HepG2 (cell line): ENCODE results near the gene HPCAL1. TPM values are rescaled to one million over a fixed set of nuclear protein-coding genes. Genes with fewer than 3 reads are reported as not detected.
A peak's percentile ranks its signal among the peaks of the same experiment; 100 is the strongest.

Experiments used
- GABPA ChIP-seq, 2 experiments: IDR thresholded peaks; 2 replicates each; pipeline ENCODE4 v1.6.1; 2011 to 2016; ENCODE audit warnings: low read depth in 2 of 2, low read length in 1 of 2, missing biosample characterization in 1 of 2, missing genetic modification characterization in 1 of 2
- HNF4G ChIP-seq, 2 experiments: sonication (generic) in 1 of 2; formaldehyde crosslinking in 1 of 2; IDR thresholded peaks; 2 replicates each; pipeline versions ENCODE4 v1.4.0 to v1.6.1; 2011 to 2020; ENCODE audit warnings: borderline replicate concordance in 2 of 2, low read depth in 2 of 2, mild to moderate bottlenecking in 2 of 2, low read length in 1 of 2, missing genetic modification reagents in 1 of 2, moderate library complexity in 1 of 2
- KLF6 ChIP-seq: IDR thresholded peaks from 2 replicates; pipeline ENCODE4 v1.8.0; 2016; ENCODE audit warnings: missing biosample characterization, missing genetic modification reagents
- TAF1 ChIP-seq: sonication (generic); formaldehyde crosslinking; IDR thresholded peaks from 2 replicates; pipeline ENCODE4 v1.4.0; 2020; ENCODE audit warnings: missing genetic modification reagents
- ZNF317 ChIP-seq: sonication (generic); formaldehyde crosslinking; IDR thresholded peaks from 2 replicates; pipeline ENCODE4 v1.5.0; 2020; ENCODE audit warnings: mild to moderate bottlenecking, missing genetic modification reagents
- ZNF33B ChIP-seq: sonication (generic); formaldehyde crosslinking; IDR thresholded peaks from 2 replicates; pipeline ENCODE4 v1.5.1; 2020; ENCODE audit warnings: mild to moderate bottlenecking, missing genetic modification reagents
- ZNF816 ChIP-seq: sonication (generic); formaldehyde crosslinking; IDR thresholded peaks from 2 replicates; pipeline ENCODE4 v1.8.0; 2022; ENCODE audit warnings: missing genetic modification reagents, mild to moderate bottlenecking, borderline replicate concordance
- polyA plus RNA-seq, 8 experiments: library from polyadenylated mRNA; depleted of rRNA in 3 of 8; stranded (reverse) in 7 of 8; unstranded in 1 of 8; fragments of >200 nt; fragmentation: Illumina TruSeq in 4 of 8; extraction: Trizol in 4 of 8; gene quantifications; 2 replicates each; pipeline versions ENCODE4 v1.2.1 to v1.2.3, GENCODE V29; 2011 to 2016; ENCODE audit warnings: low read depth in 4 of 8, missing spikeins in 1 of 8, mixed read lengths in 1 of 8; ENCODE audit not compliant: insufficient read depth in 1 of 8
- total RNA-seq, 5 experiments: library from RNA; depleted of rRNA; stranded (reverse); fragments of >200 nt; fragmentation: Illumina TruSeq; extraction: Trizol; gene quantifications; 2 replicates each; pipeline ENCODE4 v1.2.3, GENCODE V29; 2016; ENCODE audit warnings: low read depth in 1 of 5
- TF ChIP-seq, protein P1 (sequence below): sonication (generic); formaldehyde crosslinking; IDR thresholded peaks from 2 replicates; pipeline ENCODE4 v1.8.0; 2022; ENCODE audit warnings: mild to moderate bottlenecking, missing genetic modification reagents, borderline replicate concordance
- TF ChIP-seq, protein P2 (sequence below), 2 experiments: fragments of 450-650 bp in 1 of 2; sonication (generic) in 1 of 2; formaldehyde crosslinking in 1 of 2; IDR thresholded peaks; 2 replicates each; pipeline versions ENCODE4 v1.6.1 to v1.8.0; 2016 to 2022; ENCODE audit warnings: antibody characterized with exemption in 1 of 2, mild to moderate bottlenecking in 1 of 2, missing genetic modification reagents in 1 of 2
- TF ChIP-seq, protein P3 (sequence below): sonication (generic); formaldehyde crosslinking; IDR thresholded peaks from 2 replicates; pipeline ENCODE4 v1.8.1; 2023; ENCODE audit warnings: missing genetic modification reagents, inconsistent platforms, borderline replicate concordance
- TF ChIP-seq, protein P4 (sequence below): sonication (generic); formaldehyde crosslinking; IDR thresholded peaks from 2 replicates; pipeline ENCODE4 v1.8.0; 2023; ENCODE audit warnings: mild to moderate bottlenecking, missing genetic modification reagents
- TF ChIP-seq, protein P5 (sequence below): IDR thresholded peaks from 2 replicates; pipeline ENCODE4 v1.6.1; 2016; ENCODE audit warnings: missing compliant biosample characterization, missing genetic modification reagents, borderline replicate concordance

Gene HPCAL1
- total and polyA plus RNA-seq, 2 of the 13 experiments (the other 11 are each of a cell fraction or from before 2014, with no cell fraction given): 29.5 to 29.9 TPM

GRCh38 chr2:10368491-10369231 lies 66.0 kb downstream of the HPCAL1 start (continued):
- TF ChIP-seq KLF6 (0 out of 2 replicates have a peak, but pooled peaks have one; percentile 84), ZNF33B (no peak), GABPA (IDR thresholded peaks at IDR 0.05; ENCODE audit: low read depth, low read length) (no peak), GABPA (CRISPR knock-in tag; IDR thresholded peaks at IDR 0.05; ENCODE audit: low read depth) (peak; percentile 15), TAF1 (CRISPR knock-in tag) (no peak), ZNF816 (CRISPR knock-in tag) (peak; percentile 55; the same call in 1 of the 2 replicates), ZNF317 (peak; percentile 51; the same call in 1 of the 2 replicates), HNF4G (IDR thresholded peaks at IDR 0.05; ENCODE audit: borderline replicate concordance, low read depth, low read length) (peak; percentile 43; the same call in 1 of the 2 replicates), HNF4G (CRISPR knock-in tag; IDR thresholded peaks at IDR 0.05; ENCODE audit: borderline replicate concordance, low read depth) (peak; percentile 89; the same call in 1 of the 2 replicates)
- TF ChIP-seq, protein P1, sequence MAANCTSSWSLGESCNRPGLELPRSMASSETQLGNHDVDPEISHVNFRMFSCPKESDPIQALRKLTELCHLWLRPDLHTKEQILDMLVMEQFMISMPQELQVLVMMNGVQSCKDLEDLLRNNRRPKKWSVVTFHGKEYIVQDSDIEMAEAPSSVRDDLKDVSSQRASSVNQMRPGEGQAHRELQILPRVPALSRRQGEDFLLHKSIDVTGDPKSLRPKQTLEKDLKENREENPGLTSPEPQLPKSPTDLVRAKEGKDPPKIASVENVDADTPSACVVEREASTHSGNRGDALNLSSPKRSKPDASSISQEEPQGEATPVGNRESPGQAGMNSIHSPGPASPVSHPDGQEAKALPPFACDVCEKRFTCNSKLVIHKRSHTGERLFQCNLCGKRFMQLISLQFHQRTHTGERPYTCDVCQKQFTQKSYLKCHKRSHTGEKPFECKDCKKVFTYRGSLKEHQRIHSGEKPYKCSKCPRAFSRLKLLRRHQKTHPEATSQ (CRISPR knock-in tag): peak; percentile 35; the same call in 1 of the 2 replicates
- TF ChIP-seq, protein P2, sequence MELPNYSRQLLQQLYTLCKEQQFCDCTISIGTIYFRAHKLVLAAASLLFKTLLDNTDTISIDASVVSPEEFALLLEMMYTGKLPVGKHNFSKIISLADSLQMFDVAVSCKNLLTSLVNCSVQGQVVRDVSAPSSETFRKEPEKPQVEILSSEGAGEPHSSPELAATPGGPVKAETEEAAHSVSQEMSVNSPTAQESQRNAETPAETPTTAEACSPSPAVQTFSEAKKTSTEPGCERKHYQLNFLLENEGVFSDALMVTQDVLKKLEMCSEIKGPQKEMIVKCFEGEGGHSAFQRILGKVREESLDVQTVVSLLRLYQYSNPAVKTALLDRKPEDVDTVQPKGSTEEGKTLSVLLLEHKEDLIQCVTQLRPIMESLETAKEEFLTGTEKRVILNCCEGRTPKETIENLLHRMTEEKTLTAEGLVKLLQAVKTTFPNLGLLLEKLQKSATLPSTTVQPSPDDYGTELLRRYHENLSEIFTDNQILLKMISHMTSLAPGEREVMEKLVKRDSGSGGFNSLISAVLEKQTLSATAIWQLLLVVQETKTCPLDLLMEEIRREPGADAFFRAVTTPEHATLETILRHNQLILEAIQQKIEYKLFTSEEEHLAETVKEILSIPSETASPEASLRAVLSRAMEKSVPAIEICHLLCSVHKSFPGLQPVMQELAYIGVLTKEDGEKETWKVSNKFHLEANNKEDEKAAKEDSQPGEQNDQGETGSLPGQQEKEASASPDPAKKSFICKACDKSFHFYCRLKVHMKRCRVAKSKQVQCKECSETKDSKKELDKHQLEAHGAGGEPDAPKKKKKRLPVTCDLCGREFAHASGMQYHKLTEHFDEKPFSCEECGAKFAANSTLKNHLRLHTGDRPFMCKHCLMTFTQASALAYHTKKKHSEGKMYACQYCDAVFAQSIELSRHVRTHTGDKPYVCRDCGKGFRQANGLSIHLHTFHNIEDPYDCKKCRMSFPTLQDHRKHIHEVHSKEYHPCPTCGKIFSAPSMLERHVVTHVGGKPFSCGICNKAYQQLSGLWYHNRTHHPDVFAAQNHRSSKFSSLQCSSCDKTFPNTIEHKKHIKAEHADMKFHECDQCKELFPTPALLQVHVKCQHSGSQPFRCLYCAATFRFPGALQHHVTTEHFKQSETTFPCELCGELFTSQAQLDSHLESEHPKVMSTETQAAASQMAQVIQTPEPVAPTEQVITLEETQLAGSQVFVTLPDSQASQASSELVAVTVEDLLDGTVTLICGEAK (IDR thresholded peaks at IDR 0.05): no peak
- TF ChIP-seq, protein P2 (CRISPR knock-in tag; IDR thresholded peaks at IDR 0.05): peak; percentile 45; the same call in 1 of the 2 replicates
- TF ChIP-seq, protein P3, sequence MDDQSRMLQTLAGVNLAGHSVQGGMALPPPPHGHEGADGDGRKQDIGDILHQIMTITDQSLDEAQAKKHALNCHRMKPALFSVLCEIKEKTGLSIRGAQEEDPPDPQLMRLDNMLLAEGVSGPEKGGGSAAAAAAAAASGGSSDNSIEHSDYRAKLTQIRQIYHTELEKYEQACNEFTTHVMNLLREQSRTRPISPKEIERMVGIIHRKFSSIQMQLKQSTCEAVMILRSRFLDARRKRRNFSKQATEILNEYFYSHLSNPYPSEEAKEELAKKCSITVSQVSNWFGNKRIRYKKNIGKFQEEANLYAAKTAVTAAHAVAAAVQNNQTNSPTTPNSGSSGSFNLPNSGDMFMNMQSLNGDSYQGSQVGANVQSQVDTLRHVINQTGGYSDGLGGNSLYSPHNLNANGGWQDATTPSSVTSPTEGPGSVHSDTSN (CRISPR knock-in tag): no peak
- TF ChIP-seq, protein P4, sequence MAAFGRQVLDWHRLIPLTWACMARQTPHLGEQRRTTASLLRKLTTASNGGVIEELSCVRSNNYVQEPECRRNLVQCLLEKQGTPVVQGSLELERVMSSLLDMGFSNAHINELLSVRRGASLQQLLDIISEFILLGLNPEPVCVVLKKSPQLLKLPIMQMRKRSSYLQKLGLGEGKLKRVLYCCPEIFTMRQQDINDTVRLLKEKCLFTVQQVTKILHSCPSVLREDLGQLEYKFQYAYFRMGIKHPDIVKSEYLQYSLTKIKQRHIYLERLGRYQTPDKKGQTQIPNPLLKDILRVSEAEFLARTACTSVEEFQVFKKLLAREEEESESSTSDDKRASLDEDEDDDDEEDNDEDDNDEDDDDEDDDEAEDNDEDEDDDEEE: peak; percentile 55; the same call in 1 of the 2 replicates
- TF ChIP-seq, protein P5, sequence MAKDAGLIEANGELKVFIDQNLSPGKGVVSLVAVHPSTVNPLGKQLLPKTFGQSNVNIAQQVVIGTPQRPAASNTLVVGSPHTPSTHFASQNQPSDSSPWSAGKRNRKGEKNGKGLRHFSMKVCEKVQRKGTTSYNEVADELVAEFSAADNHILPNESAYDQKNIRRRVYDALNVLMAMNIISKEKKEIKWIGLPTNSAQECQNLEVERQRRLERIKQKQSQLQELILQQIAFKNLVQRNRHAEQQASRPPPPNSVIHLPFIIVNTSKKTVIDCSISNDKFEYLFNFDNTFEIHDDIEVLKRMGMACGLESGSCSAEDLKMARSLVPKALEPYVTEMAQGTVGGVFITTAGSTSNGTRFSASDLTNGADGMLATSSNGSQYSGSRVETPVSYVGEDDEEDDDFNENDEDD: peak; percentile 72; the same call in 1 of the 2 replicates
